GM12878 (cell line): Measurements from ENCODE around the gene N4BP3.

Source experiments
- CTCF ChIP-seq, 3 experiments: IDR thresholded peaks in 2 of 3; conservative IDR thresholded peaks in 1 of 3; 2 replicates each; pipeline ENCODE4 v1.5.1; 2011; ENCODE audit warnings: low read depth in 3 of 3, low read length in 3 of 3, mild to moderate bottlenecking in 3 of 3, control low read depth in 2 of 3, moderate library complexity in 2 of 3, inconsistent platforms in 1 of 3, mixed read lengths in 1 of 3; ENCODE audit not compliant: control insufficient read depth in 2 of 3, insufficient read depth in 1 of 3; ENCODE audit errors: extremely low read depth in 1 of 3
- EGR1 ChIP-seq, 2 experiments: IDR thresholded peaks; 1 replicate in 1 of 2; 2 replicates in 1 of 2; pipeline ENCODE4 v1.6.1; 2011 to 2012; ENCODE audit warnings: low read depth in 2 of 2, low read length in 2 of 2, borderline replicate concordance in 1 of 2, mild to moderate bottlenecking in 1 of 2, moderate library complexity in 1 of 2
- GABPA ChIP-seq: IDR thresholded peaks from 2 replicates; pipeline ENCODE4 v1.6.1; 2014; ENCODE audit warnings: antibody characterized with exemption, low read depth, mild to moderate bottlenecking, inconsistent platforms
- MYC ChIP-seq: IDR thresholded peaks from 2 replicates; pipeline ENCODE4 v1.6.1; 2011; ENCODE audit warnings: mild to moderate bottlenecking, low read length, moderate library complexity, inconsistent platforms; ENCODE audit not compliant: insufficient read depth, insufficient replicate concordance, insufficient read length, severe bottlenecking
- NBN ChIP-seq: fragments of 450-650 bp; IDR thresholded peaks from 2 replicates; pipeline ENCODE4 v1.6.1; 2016
- PKNOX1 ChIP-seq: fragments of 450-650 bp; IDR thresholded peaks from 2 replicates; pipeline ENCODE4 v1.6.1; 2016; ENCODE audit warnings: mild to moderate bottlenecking
- POLR2AphosphoS5 ChIP-seq: IDR thresholded peaks from 2 replicates; pipeline ENCODE4 v1.6.1; 2011; ENCODE audit warnings: mild to moderate bottlenecking, low read length, inconsistent platforms
- SMAD1 ChIP-seq: fragments of 450-650 bp; IDR thresholded peaks from 2 replicates; pipeline ENCODE4 v1.6.1; 2018; ENCODE audit warnings: mild to moderate bottlenecking, low read depth; ENCODE audit not compliant: partially characterized antibody
- SMC3 ChIP-seq: IDR thresholded peaks from 2 replicates; pipeline ENCODE4 v1.6.1; 2011; ENCODE audit warnings: low read length, improper control_type of control experiment, borderline replicate concordance
- SRF ChIP-seq, 2 experiments: IDR thresholded peaks; 2 replicates each; pipeline ENCODE4 v1.6.1; 2011; ENCODE audit warnings: low read depth in 2 of 2, low read length in 2 of 2, mild to moderate bottlenecking in 1 of 2, moderate library complexity in 1 of 2

GRCh38 chr5:178113841-178114324 is 551 bp downstream of the N4BP3 start:
- TF ChIP-seq MYC (no peak), SMAD1 (no peak), SMC3 (no peak), POLR2AphosphoS5 (no peak), EGR1 (IDR thresholded peaks at IDR 0.05; ENCODE audit: borderline replicate concordance in 1 of 2, low read depth in 2 of 2, low read length in 2 of 2) (no peak), PKNOX1 (no peak), CTCF (IDR thresholded peaks at IDR 0.05 in 2 of 3, conservative IDR thresholded peaks at IDR 0.05 in 1 of 3; ENCODE audit: control insufficient read depth in 2 of 3, extremely low read depth in 1 of 3, insufficient read depth in 1 of 3, low read depth in 3 of 3, low read length in 3 of 3) (no peak), SRF (IDR thresholded peaks at IDR 0.05; ENCODE audit: low read depth in 2 of 2, low read length in 2 of 2) (no peak), NBN (no peak), GABPA (no peak)
